Measurements from ENCODE around the gene HHAT. TPM values are rescaled to one million over a fixed set of nuclear protein-coding genes. Genes with fewer than 3 reads are reported as not detected.
A peak's percentile ranks its signal among the peaks of the same experiment; 100 is the strongest.

HHAT gene
- total and polyA plus RNA-seq, 9 of the 15 experiments (the other 6 are each of a cell fraction or from before 2014, with no cell fraction given): 0.07 to 0.16 (median 0.13) TPM; not detected in 1

DNA sequence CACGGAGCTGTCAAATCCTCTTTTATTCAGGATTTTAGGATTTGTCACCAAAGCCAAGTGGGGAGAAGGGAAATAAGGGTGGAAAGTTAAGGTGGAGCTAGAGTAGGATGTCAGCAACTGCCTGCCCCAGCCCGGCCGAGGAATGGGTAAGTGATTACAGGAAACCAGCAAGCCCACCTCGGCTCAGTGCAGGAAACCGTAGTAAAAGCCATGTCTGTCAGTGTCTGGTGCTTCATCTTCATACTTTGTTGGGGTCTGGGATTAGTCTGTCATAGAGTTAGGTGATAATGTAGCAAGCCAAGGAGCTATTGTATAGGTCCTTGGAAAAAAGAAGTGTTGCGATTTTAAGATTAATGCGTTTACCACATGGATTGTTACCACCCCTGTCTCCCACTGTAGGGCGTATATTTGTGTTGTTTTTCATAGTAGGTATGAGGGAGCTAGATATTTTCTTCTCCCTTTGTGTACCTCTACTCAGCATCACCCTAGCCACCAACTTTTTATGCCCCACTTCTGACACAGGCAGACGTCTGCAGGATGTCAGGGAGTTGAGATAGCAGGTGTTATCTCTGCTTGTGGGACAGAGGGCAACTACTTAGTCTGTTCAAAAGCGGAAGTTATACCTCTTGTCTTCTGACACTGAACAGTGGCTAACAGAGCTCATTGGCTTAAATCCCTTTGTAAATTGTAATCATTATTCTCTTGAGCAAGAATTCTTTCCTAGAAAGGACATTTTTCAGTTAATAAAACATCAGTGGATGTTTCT is 253.7 kb downstream of the HHAT start (continued):
- TF ChIP-seq ARID1B (IDR thresholded peaks at IDR 0.05) (peak; percentile 51; the same call in 1 of the 2 replicates), CBX8 (IDR thresholded peaks at IDR 0.05; ENCODE audit: borderline replicate concordance, extremely low read depth, low read depth, low read length, poor library complexity, severe bottlenecking) (no peak), PTTG1 (tag; IDR thresholded peaks at IDR 0.05; ENCODE audit: low read depth) (no peak), PRMT5 (CRISPR knock-in tag; IDR thresholded peaks at IDR 0.05) (no peak), NCOR1 (IDR thresholded peaks at IDR 0.05) (peak; percentile 42; the same call in 1 of the 2 replicates), ZNF561 (CRISPR knock-in tag; conservative IDR thresholded peaks at IDR 0.05) (no peak), SMAD4 (CRISPR knock-in tag; conservative IDR thresholded peaks at IDR 0.05) (peak; percentile 88), GABPA (tag; conservative IDR thresholded peaks at IDR 0.05; ENCODE audit: low read depth) (peak; percentile 39; the same call in 1 of the 2 replicates), KLF10 (CRISPR knock-in tag; IDR thresholded peaks at IDR 0.05) (no peak), HDAC6 (IDR thresholded peaks at IDR 0.05; ENCODE audit: low read depth, low read length) (no peak), SOX6 (IDR thresholded peaks at IDR 0.05) (peak; percentile 17; the same call in 1 of the 2 replicates), ZEB2 (IDR thresholded peaks at IDR 0.05) (0 out of 2 replicates have a peak, but pooled peaks have one; percentile 41), TEAD4 (IDR thresholded peaks at IDR 0.05; ENCODE audit: low read length) (peak; percentile 75; the same call in 1 of the 2 replicates), TEAD4 (CRISPR knock-in tag; IDR thresholded peaks at IDR 0.05; ENCODE audit: borderline replicate concordance) (no peak), HMG20B (CRISPR knock-in tag; IDR thresholded peaks at IDR 0.05) (no peak), ZNF354B (CRISPR knock-in tag; IDR thresholded peaks at IDR 0.05) (no peak), NCOA1 (IDR thresholded peaks at IDR 0.05; ENCODE audit: low read depth) (no peak), CXXC5 (CRISPR knock-in tag; IDR thresholded peaks at IDR 0.05) (no peak)
- TF ChIP-seq, protein P1, sequence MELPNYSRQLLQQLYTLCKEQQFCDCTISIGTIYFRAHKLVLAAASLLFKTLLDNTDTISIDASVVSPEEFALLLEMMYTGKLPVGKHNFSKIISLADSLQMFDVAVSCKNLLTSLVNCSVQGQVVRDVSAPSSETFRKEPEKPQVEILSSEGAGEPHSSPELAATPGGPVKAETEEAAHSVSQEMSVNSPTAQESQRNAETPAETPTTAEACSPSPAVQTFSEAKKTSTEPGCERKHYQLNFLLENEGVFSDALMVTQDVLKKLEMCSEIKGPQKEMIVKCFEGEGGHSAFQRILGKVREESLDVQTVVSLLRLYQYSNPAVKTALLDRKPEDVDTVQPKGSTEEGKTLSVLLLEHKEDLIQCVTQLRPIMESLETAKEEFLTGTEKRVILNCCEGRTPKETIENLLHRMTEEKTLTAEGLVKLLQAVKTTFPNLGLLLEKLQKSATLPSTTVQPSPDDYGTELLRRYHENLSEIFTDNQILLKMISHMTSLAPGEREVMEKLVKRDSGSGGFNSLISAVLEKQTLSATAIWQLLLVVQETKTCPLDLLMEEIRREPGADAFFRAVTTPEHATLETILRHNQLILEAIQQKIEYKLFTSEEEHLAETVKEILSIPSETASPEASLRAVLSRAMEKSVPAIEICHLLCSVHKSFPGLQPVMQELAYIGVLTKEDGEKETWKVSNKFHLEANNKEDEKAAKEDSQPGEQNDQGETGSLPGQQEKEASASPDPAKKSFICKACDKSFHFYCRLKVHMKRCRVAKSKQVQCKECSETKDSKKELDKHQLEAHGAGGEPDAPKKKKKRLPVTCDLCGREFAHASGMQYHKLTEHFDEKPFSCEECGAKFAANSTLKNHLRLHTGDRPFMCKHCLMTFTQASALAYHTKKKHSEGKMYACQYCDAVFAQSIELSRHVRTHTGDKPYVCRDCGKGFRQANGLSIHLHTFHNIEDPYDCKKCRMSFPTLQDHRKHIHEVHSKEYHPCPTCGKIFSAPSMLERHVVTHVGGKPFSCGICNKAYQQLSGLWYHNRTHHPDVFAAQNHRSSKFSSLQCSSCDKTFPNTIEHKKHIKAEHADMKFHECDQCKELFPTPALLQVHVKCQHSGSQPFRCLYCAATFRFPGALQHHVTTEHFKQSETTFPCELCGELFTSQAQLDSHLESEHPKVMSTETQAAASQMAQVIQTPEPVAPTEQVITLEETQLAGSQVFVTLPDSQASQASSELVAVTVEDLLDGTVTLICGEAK (IDR thresholded peaks at IDR 0.05): no peak
- TF ChIP-seq, protein P1 (CRISPR knock-in tag; IDR thresholded peaks at IDR 0.05): no peak
